WTC11 (cell line): ENCODE measurements around the gene SLC6A4. TPM values are rescaled to one million over a fixed set of nuclear protein-coding genes. Genes with fewer than 3 reads are reported as not detected.
A peak's percentile ranks its signal among the peaks of the same experiment; 100 is the strongest.
"Not testable (repeated sequence)": the region's sequence is repeated elsewhere in the genome, so short reads cannot be mapped to it uniquely, and the experiment has no call there.

Source experiments
- ATAC-seq: fragments of 200-7000 bp; cut with Tn5 transposase; 2 replicates; pipeline ENCODE4 v1.10.0; 2021; ENCODE audit warnings: mild to moderate bottlenecking, moderate library complexity
- CTCF ChIA-PET: fragments of 300-600 bp; sonication (Branson Sonifier 250); formaldehyde crosslinking; loops from one replicate; lab custom pipeline; 2021; ENCODE audit warnings: antibody characterized with exemption; lab: Charles Lee
- POLR2A ChIA-PET: fragments of 350-600 bp; sonication (Branson Sonifier 250); formaldehyde crosslinking; loops from one replicate; lab custom pipeline; 2021; ENCODE audit warnings: antibody characterized with exemption; lab: Charles Lee
- DNase-seq: peaks from one replicate; pipeline ENCODE4 v3.0.0; 2021; ENCODE audit warnings: low spot score
- H3K27ac Mint-ChIP-seq: 2 replicates; pipeline ENCODE4 v1.8.0; 2021; ENCODE audit warnings: mixed read lengths
- H3K27me3 Mint-ChIP-seq: 2 replicates; pipeline ENCODE4 v1.8.0; 2021; ENCODE audit warnings: low read depth, mild to moderate bottlenecking, moderate library complexity, mixed read lengths
- H3K36me3 Mint-ChIP-seq: 2 replicates; pipeline ENCODE4 v1.8.0; 2021; ENCODE audit warnings: mixed read lengths
- H3K4me1 Mint-ChIP-seq: 2 replicates; pipeline ENCODE4 v1.8.0; 2022; ENCODE audit warnings: mixed read lengths
- H3K4me3 Mint-ChIP-seq: 2 replicates; pipeline ENCODE4 v1.8.0; 2021; ENCODE audit warnings: mild to moderate bottlenecking, moderate library complexity, mixed read lengths
- H3K9me3 Mint-ChIP-seq: 2 replicates; pipeline ENCODE4 v1.8.0; 2021; ENCODE audit warnings: mixed read lengths
- CBFB ChIP-seq: sonication (generic); formaldehyde crosslinking; IDR thresholded peaks from 2 replicates; pipeline ENCODE4 v1.8.1; 2022; ENCODE audit warnings: mild to moderate bottlenecking, low read depth, missing genetic modification reagents
- E2F1 ChIP-seq: sonication (generic); formaldehyde crosslinking; IDR thresholded peaks from 2 replicates; pipeline ENCODE4 v1.8.0; 2022; ENCODE audit warnings: mild to moderate bottlenecking, missing genetic modification reagents
- ETV6 ChIP-seq: sonication (generic); formaldehyde crosslinking; IDR thresholded peaks from 2 replicates; pipeline ENCODE4 v1.8.1; 2022; ENCODE audit warnings: mild to moderate bottlenecking, missing genetic modification reagents
- FOXP4 ChIP-seq: sonication (generic); formaldehyde crosslinking; IDR thresholded peaks from 2 replicates; pipeline ENCODE4 v1.8.0; 2022; ENCODE audit warnings: mild to moderate bottlenecking, missing genetic modification reagents
- HMGA2 ChIP-seq: fragments of 250-450 bp; sonication (Bioruptor Pico); IDR thresholded peaks from 2 replicates; pipeline ENCODE4 v1.4.0; 2021; ENCODE audit warnings: mild to moderate bottlenecking, moderate library complexity
- NFYB ChIP-seq: sonication (generic); formaldehyde crosslinking; conservative IDR thresholded peaks from 2 replicates; pipeline ENCODE4 v1.8.0; 2022; ENCODE audit warnings: low read depth, missing genetic modification reagents
- TCF7 ChIP-seq: sonication (generic); formaldehyde crosslinking; IDR thresholded peaks from 2 replicates; pipeline ENCODE4 v1.8.0; 2022; ENCODE audit warnings: mild to moderate bottlenecking, low read depth, missing genetic modification reagents, moderate library complexity
- ZNF121 ChIP-seq: sonication (generic); formaldehyde crosslinking; IDR thresholded peaks from 2 replicates; pipeline ENCODE4 v1.8.0; 2023; ENCODE audit warnings: missing genetic modification reagents
- total RNA-seq: library from RNA; stranded (reverse); gene quantifications from 3 replicates; pipeline ENCODE4 v1.2.3, GENCODE V29; 2021
- TF ChIP-seq, protein P1 (sequence below): fragments of 250-450 bp; sonication (Bioruptor Pico); IDR thresholded peaks from 2 replicates; pipeline ENCODE4 v1.9.0; 2021; ENCODE audit warnings: mild to moderate bottlenecking, borderline replicate concordance

The SLC6A4 gene
- total RNA-seq, 1 experiment from 2014 or later: 0.13 TPM

GRCh38 chr17:30148376-30148775 lies 87.1 kb downstream of the SLC6A4 start (continued):
- TF ChIP-seq, protein P1, sequence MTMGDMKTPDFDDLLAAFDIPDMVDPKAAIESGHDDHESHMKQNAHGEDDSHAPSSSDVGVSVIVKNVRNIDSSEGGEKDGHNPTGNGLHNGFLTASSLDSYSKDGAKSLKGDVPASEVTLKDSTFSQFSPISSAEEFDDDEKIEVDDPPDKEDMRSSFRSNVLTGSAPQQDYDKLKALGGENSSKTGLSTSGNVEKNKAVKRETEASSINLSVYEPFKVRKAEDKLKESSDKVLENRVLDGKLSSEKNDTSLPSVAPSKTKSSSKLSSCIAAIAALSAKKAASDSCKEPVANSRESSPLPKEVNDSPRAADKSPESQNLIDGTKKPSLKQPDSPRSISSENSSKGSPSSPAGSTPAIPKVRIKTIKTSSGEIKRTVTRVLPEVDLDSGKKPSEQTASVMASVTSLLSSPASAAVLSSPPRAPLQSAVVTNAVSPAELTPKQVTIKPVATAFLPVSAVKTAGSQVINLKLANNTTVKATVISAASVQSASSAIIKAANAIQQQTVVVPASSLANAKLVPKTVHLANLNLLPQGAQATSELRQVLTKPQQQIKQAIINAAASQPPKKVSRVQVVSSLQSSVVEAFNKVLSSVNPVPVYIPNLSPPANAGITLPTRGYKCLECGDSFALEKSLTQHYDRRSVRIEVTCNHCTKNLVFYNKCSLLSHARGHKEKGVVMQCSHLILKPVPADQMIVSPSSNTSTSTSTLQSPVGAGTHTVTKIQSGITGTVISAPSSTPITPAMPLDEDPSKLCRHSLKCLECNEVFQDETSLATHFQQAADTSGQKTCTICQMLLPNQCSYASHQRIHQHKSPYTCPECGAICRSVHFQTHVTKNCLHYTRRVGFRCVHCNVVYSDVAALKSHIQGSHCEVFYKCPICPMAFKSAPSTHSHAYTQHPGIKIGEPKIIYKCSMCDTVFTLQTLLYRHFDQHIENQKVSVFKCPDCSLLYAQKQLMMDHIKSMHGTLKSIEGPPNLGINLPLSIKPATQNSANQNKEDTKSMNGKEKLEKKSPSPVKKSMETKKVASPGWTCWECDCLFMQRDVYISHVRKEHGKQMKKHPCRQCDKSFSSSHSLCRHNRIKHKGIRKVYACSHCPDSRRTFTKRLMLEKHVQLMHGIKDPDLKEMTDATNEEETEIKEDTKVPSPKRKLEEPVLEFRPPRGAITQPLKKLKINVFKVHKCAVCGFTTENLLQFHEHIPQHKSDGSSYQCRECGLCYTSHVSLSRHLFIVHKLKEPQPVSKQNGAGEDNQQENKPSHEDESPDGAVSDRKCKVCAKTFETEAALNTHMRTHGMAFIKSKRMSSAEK: no peak
- no peak for TF ChIP-seq ETV6 (CRISPR knock-in tag)
- TF ChIP-seq FOXP4 (CRISPR knock-in tag): no peak
- TF ChIP-seq NFYB: no peak
- TF ChIP-seq E2F1 (CRISPR knock-in tag): no peak
- no peak for TF ChIP-seq ZNF121 (CRISPR knock-in tag)
- no peak for TF ChIP-seq HMGA2
- no peak for TF ChIP-seq TCF7
- TF ChIP-seq CBFB (CRISPR knock-in tag): no peak

GRCh38 chr17:30147860-30148259 lies 87.6 kb downstream of the SLC6A4 start:
- DNase-seq, H3K4me3 Mint-ChIP-seq, H3K9me3 Mint-ChIP-seq, ATAC-seq, H3K4me1 Mint-ChIP-seq, H3K36me3 Mint-ChIP-seq, H3K27me3 Mint-ChIP-seq, POLR2A ChIA-PET: not testable (repeated sequence)
- peak overlapping the region; percentile 33; the same call in 1 of the 2 replicates for H3K27ac Mint-ChIP-seq
- CTCF ChIA-PET: interaction anchor here (1.1 kb wide), 1 partner anchor 23 kb away, joined by 4 read pairs; no protein-coding TSS in a partner anchor

Other genes with a start within 250 kb of the SLC6A4 start
- 22.8 to 24.6 TPM (median 23.8 TPM) in 3 replicates for gene NSRP1, start 118.9 kb downstream of the SLC6A4 start, total RNA-seq
- 63.9 to 67.3 TPM (median 65.3 TPM) in 3 replicates for gene BLMH, start 56.2 kb upstream of the SLC6A4 start, total RNA-seq
- not detected in 3 replicates for gene TMIGD1, start 98.4 kb upstream of the SLC6A4 start, total RNA-seq
- gene CPD, start 143.2 kb upstream of the SLC6A4 start, total RNA-seq: 36.1 to 43.0 TPM (median 40.1 TPM) in 3 replicates
- gene GOSR1, start 241.7 kb upstream of the SLC6A4 start, total RNA-seq: 37.4 to 41.1 TPM (median 39.3 TPM) in 3 replicates